Measurements from ENCODE around the gene AGO3.
A peak's percentile ranks its signal among the peaks of the same experiment; 100 is the strongest.

The AGO3 gene

GRCh38 chr1:36098650-36099365 lies 167.9 kb downstream of the AGO3 start:
- H3K27ac ChIP-seq (ENCODE audit: low read depth, low read length), result no peak overlapping the region
- no peak overlapping the region for H3K23ac ChIP-seq (ENCODE audit: low read length)
- no peak overlapping the region for H3K4me2 ChIP-seq (ENCODE audit: low read length)
- no peak overlapping the region for H3K4me3 ChIP-seq (ENCODE audit: low read depth, low read length)
- H2AK5ac ChIP-seq (ENCODE audit: low read length), result no peak overlapping the region
- no peaks in the 10 kb centered on the region for H3K27me3 ChIP-seq (ENCODE audit: insufficient read depth, low read length)
- no peak overlapping the region for H4K12ac ChIP-seq (ENCODE audit: low read depth, low read length)
- no peak overlapping the region for H4K91ac ChIP-seq (ENCODE audit: low read depth, low read length)
- H2AFZ ChIP-seq (ENCODE audit: insufficient read depth, low read length, poor library complexity), result no peak overlapping the region
- no peak overlapping the region for H3K4ac ChIP-seq (ENCODE audit: low read depth, low read length)
- peaks cover 16 to 17% of the 10 kb centered on the region in 2 experiments for H3K36me3 ChIP-seq (ENCODE audit: control insufficient read depth in 1 of 2, insufficient read depth in 2 of 2, low read length in 2 of 2)
- H3K9ac ChIP-seq (ENCODE audit: low read length), result no peak overlapping the region
- H3K9me3 ChIP-seq (ENCODE audit: insufficient read depth, low read depth, low read length), result no peaks in the 10 kb centered on the region
- H3K4me1 ChIP-seq (ENCODE audit: control insufficient read depth in 1 of 2, insufficient read depth in 2 of 2, low read length in 2 of 2), result no peaks in the 10 kb centered on the region
- no peak overlapping the region for H3K18ac ChIP-seq (ENCODE audit: low read length)
- no peak overlapping the region for H2BK5ac ChIP-seq (ENCODE audit: low read depth, low read length, poor library complexity)
- no peaks in the 10 kb centered on the region for H3K79me1 ChIP-seq (ENCODE audit: low read length)
- WGBS (ENCODE audit: extremely low coverage, insufficient coverage, insufficient read length), result no CpG with 5 or more reads among the region's 13 CpGs
- no peak overlapping the region for H2BK12ac ChIP-seq (ENCODE audit: low read length)
- no peak overlapping the region for H2BK120ac ChIP-seq (ENCODE audit: insufficient read depth, low read length, poor library complexity)
- no peak overlapping the region for H4K8ac ChIP-seq (ENCODE audit: low read depth, low read length)
- H3K14ac ChIP-seq (ENCODE audit: low read length), result no peak overlapping the region
- H3K79me2 ChIP-seq (ENCODE audit: control insufficient read depth, insufficient read depth, low read length, poor library complexity), result no peaks in the 10 kb centered on the region
- no peak for DNase-seq

GRCh38 chr1:36099681-36100341 lies 168.9 kb downstream of the AGO3 start:
- Histone ChIP-seq H2BK12ac (ENCODE audit: low read length) (no peak overlapping the region), H2AK5ac (ENCODE audit: low read length) (no peak overlapping the region), H3K4me2 (ENCODE audit: low read length) (no peak overlapping the region), H2AFZ (ENCODE audit: insufficient read depth, low read length, poor library complexity) (no peak overlapping the region), H3K4ac (ENCODE audit: low read depth, low read length) (no peak overlapping the region), H3K79me2 (ENCODE audit: control insufficient read depth, insufficient read depth, low read length, poor library complexity) (no peaks in the 10 kb centered on the region), H3K9me3 (ENCODE audit: insufficient read depth, low read depth, low read length) (no peaks in the 10 kb centered on the region), H3K4me3 (ENCODE audit: low read depth, low read length) (no peak overlapping the region), H4K91ac (ENCODE audit: low read depth, low read length) (no peak overlapping the region), H3K27me3 (ENCODE audit: insufficient read depth, low read length) (no peaks in the 10 kb centered on the region), H3K4me1 (ENCODE audit: control insufficient read depth in 1 of 2, insufficient read depth in 2 of 2, low read length in 2 of 2) (no peaks in the 10 kb centered on the region), H2BK5ac (ENCODE audit: low read depth, low read length, poor library complexity) (no peak overlapping the region), H4K8ac (ENCODE audit: low read depth, low read length) (no peak overlapping the region), H3K14ac (ENCODE audit: low read length) (no peak overlapping the region), H2BK120ac (ENCODE audit: insufficient read depth, low read length, poor library complexity) (no peak overlapping the region), H3K27ac (ENCODE audit: low read depth, low read length) (no peak overlapping the region), H3K23ac (ENCODE audit: low read length) (no peak overlapping the region), H3K9ac (ENCODE audit: low read length) (no peak overlapping the region), H4K12ac (ENCODE audit: low read depth, low read length) (no peak overlapping the region), H3K79me1 (ENCODE audit: low read length) (no peaks in the 10 kb centered on the region), H3K18ac (ENCODE audit: low read length) (no peak overlapping the region), H3K36me3 (ENCODE audit: control insufficient read depth in 1 of 2, insufficient read depth in 2 of 2, low read length in 2 of 2) (peaks cover 6 to 7% of the 10 kb centered on the region in 2 experiments)
- no CpG with 5 or more reads among the region's 18 CpGs for WGBS (ENCODE audit: extremely low coverage, insufficient coverage, insufficient read length)
- DNase-seq, result peak; percentile 55 to 83

GRCh38 chr1:36100376-36100775 lies 169.5 kb downstream of the AGO3 start:
- DNase-seq, result no peak
- Histone ChIP-seq H3K4me3 (ENCODE audit: low read depth, low read length) (no peak overlapping the region), H3K79me1 (ENCODE audit: low read length) (no peaks in the 10 kb centered on the region), H2AK5ac (ENCODE audit: low read length) (no peak overlapping the region), H4K12ac (ENCODE audit: low read depth, low read length) (no peak overlapping the region), H3K14ac (ENCODE audit: low read length) (no peak overlapping the region), H3K4me2 (ENCODE audit: low read length) (no peak overlapping the region), H2BK120ac (ENCODE audit: insufficient read depth, low read length, poor library complexity) (no peak overlapping the region), H4K8ac (ENCODE audit: low read depth, low read length) (no peak overlapping the region), H2BK5ac (ENCODE audit: low read depth, low read length, poor library complexity) (no peak overlapping the region), H2BK12ac (ENCODE audit: low read length) (no peak overlapping the region), H3K4me1 (ENCODE audit: control insufficient read depth in 1 of 2, insufficient read depth in 2 of 2, low read length in 2 of 2) (no peaks in the 10 kb centered on the region), H4K91ac (ENCODE audit: low read depth, low read length) (no peak overlapping the region), H3K36me3 (ENCODE audit: control insufficient read depth in 1 of 2, insufficient read depth in 2 of 2, low read length in 2 of 2) (peaks cover 4 to 5% of the 10 kb centered on the region in 2 experiments), H3K79me2 (ENCODE audit: control insufficient read depth, insufficient read depth, low read length, poor library complexity) (no peaks in the 10 kb centered on the region), H3K27ac (ENCODE audit: low read depth, low read length) (no peak overlapping the region), H3K9me3 (ENCODE audit: insufficient read depth, low read depth, low read length) (no peaks in the 10 kb centered on the region), H3K27me3 (ENCODE audit: insufficient read depth, low read length) (no peaks in the 10 kb centered on the region), H3K23ac (ENCODE audit: low read length) (no peak overlapping the region), H3K9ac (ENCODE audit: low read length) (no peak overlapping the region), H3K4ac (ENCODE audit: low read depth, low read length) (no peak overlapping the region), H2AFZ (ENCODE audit: insufficient read depth, low read length, poor library complexity) (no peak overlapping the region), H3K18ac (ENCODE audit: low read length) (no peak overlapping the region)
- no CpG with 5 or more reads among the region's 6 CpGs for WGBS (ENCODE audit: extremely low coverage, insufficient coverage, insufficient read length)

GRCh38 chr1:36101546-36101945 lies 170.6 kb downstream of the AGO3 start:
- no peak overlapping the region for H4K91ac ChIP-seq (ENCODE audit: low read depth, low read length)
- H3K14ac ChIP-seq (ENCODE audit: low read length), result no peak overlapping the region
- H2AFZ ChIP-seq (ENCODE audit: insufficient read depth, low read length, poor library complexity), result no peak overlapping the region
- H3K18ac ChIP-seq (ENCODE audit: low read length), result no peak overlapping the region
- no peak overlapping the region for H2BK12ac ChIP-seq (ENCODE audit: low read length)
- H3K23ac ChIP-seq (ENCODE audit: low read length), result no peak overlapping the region
- no peak overlapping the region for H3K4me2 ChIP-seq (ENCODE audit: low read length)
- H4K8ac ChIP-seq (ENCODE audit: low read depth, low read length), result no peak overlapping the region
- H4K12ac ChIP-seq (ENCODE audit: low read depth, low read length), result no peak overlapping the region
- H3K79me2 ChIP-seq (ENCODE audit: control insufficient read depth, insufficient read depth, low read length, poor library complexity), result no peaks in the 10 kb centered on the region
- no peak overlapping the region for H3K4ac ChIP-seq (ENCODE audit: low read depth, low read length)
- WGBS (ENCODE audit: extremely low coverage, insufficient coverage, insufficient read length), result no CpG with 5 or more reads among the region's 5 CpGs
- no peak for DNase-seq
- no peaks in the 10 kb centered on the region for H3K9me3 ChIP-seq (ENCODE audit: insufficient read depth, low read depth, low read length)
- H2BK120ac ChIP-seq (ENCODE audit: insufficient read depth, low read length, poor library complexity), result no peak overlapping the region
- no peaks in the 10 kb centered on the region for H3K36me3 ChIP-seq (ENCODE audit: control insufficient read depth in 1 of 2, insufficient read depth in 2 of 2, low read length in 2 of 2)
- no peak overlapping the region for H3K9ac ChIP-seq (ENCODE audit: low read length)
- H2AK5ac ChIP-seq (ENCODE audit: low read length), result no peak overlapping the region
- no peak overlapping the region for H3K4me3 ChIP-seq (ENCODE audit: low read depth, low read length)
- H3K27me3 ChIP-seq (ENCODE audit: insufficient read depth, low read length), result no peaks in the 10 kb centered on the region
- no peak overlapping the region for H3K27ac ChIP-seq (ENCODE audit: low read depth, low read length)
- H3K79me1 ChIP-seq (ENCODE audit: low read length), result no peaks in the 10 kb centered on the region
- peaks cover 0 to 2% of the 10 kb centered on the region in 2 experiments for H3K4me1 ChIP-seq (ENCODE audit: control insufficient read depth in 1 of 2, insufficient read depth in 2 of 2, low read length in 2 of 2)
- no peak overlapping the region for H2BK5ac ChIP-seq (ENCODE audit: low read depth, low read length, poor library complexity)
